Gastroesophageal sphincter (tissue), 3 donors: ENCODE data around the gene SPAG16.

Source experiments
- CTCF ChIP-seq, 4 experiments: fragments of 200-600 bp in 2 of 4; fragments of 450-650 bp in 2 of 4; sonication (generic) in 1 of 4; IDR thresholded peaks; one replicate each; pipeline ENCODE4 v1.5.1; 2017 to 2019; ENCODE audit warnings: antibody characterized with exemption in 4 of 4, mild to moderate bottlenecking in 2 of 4, moderate library complexity in 2 of 4
- EP300 ChIP-seq: sonication (generic); formaldehyde crosslinking; IDR thresholded peaks from one replicate; pipeline ENCODE4 v1.6.1; 2017; ENCODE audit warnings: antibody characterized with exemption, mild to moderate bottlenecking
- POLR2A ChIP-seq, 2 donors: fragments of 450-650 bp; IDR thresholded peaks; one replicate each; pipeline ENCODE4 v1.6.1; 2017; ENCODE audit warnings: antibody characterized with exemption in 2 of 2, mild to moderate bottlenecking in 2 of 2, moderate library complexity in 1 of 2
- POLR2AphosphoS5 ChIP-seq: sonication (generic); formaldehyde crosslinking; IDR thresholded peaks from one replicate; pipeline ENCODE4 v1.6.1; 2017; ENCODE audit warnings: antibody characterized with exemption

- no peak for TF ChIP-seq CTCF (IDR thresholded peaks at IDR 0.05)
- no peak for TF ChIP-seq EP300
- no peak for TF ChIP-seq POLR2AphosphoS5
- no peak for TF ChIP-seq POLR2A (IDR thresholded peaks at IDR 0.05)
Observed at GRCh38 chr2:213766465-213766901, 482.2 kb downstream of the SPAG16 start.
